Vagina (tissue), 1 donor: ENCODE data around the gene CFAP53. TPM values are rescaled to one million over a fixed set of nuclear protein-coding genes. Genes with fewer than 3 reads are reported as not detected.

ENCODE experiments used
- small RNA-seq: library from RNA; depleted of rRNA; stranded (forward); fragments of <200 nt; gene quantifications from one replicate; pipeline ENCODE3, GENCODE V24; 2016
- total RNA-seq: library from RNA; depleted of rRNA; stranded (reverse); fragments of >200 nt; gene quantifications from one replicate; pipeline ENCODE4 v1.2.3, GENCODE V29; 2016

CFAP53 gene
- total RNA-seq, 1 donor from 2014 or later, result not detected

Small RNA genes lying within 50 kb of the gene (small RNA-seq; reads per million reads assigned to genes)
- not detected for gene RN7SL310P

Other genes with a start within 250 kb of the CFAP53 start
- 22.6 TPM for gene MYO5B, start 71.3 kb downstream of the CFAP53 start, total RNA-seq
- gene MBD1, start 15.0 kb upstream of the CFAP53 start, total RNA-seq, result 85.7 TPM
- gene CXXC1, start 21.2 kb upstream of the CFAP53 start, total RNA-seq, result 78.6 TPM
- 0.74 TPM for gene SKA1, start 108.6 kb upstream of the CFAP53 start, total RNA-seq